Fibroblast of upper back skin (primary cell): ENCODE measurements around the gene SPATS2.

Experiments used
- DNase-seq: peaks from one replicate; pipeline ENCODE4 v3.0.0-alpha.2; 2013

The SPATS2 gene

GRCh38 chr12:49543914-49544815 is 176.9 kb downstream of the SPATS2 start:
- DNase-seq, result no peak

GRCh38 chr12:49545815-49546214 is 178.6 kb downstream of the SPATS2 start:
- no peak for DNase-seq

GRCh38 chr12:49546481-49546880 is 179.2 kb downstream of the SPATS2 start:
- DNase-seq, result no peak

- no peak for DNase-seq
These were observed 179.9 kb downstream of the SPATS2 start for GRCh38 chr12:49547090-49547690.

GRCh38 chr12:49548481-49548821 is 181.2 kb downstream of the SPATS2 start:
- DNase-seq, result no peak

- peak; percentile 18 for DNase-seq
These were observed 181.8 kb downstream of the SPATS2 start for GRCh38 chr12:49548822-49549648.

- no peak for DNase-seq
These were observed 182.8 kb downstream of the SPATS2 start for GRCh38 chr12:49549735-49550692.

GRCh38 chr12:49550693-49551252 is 183.5 kb downstream of the SPATS2 start:
- no peak for DNase-seq

GRCh38 chr12:49552014-49552413 is 184.8 kb downstream of the SPATS2 start:
- DNase-seq, result no peak

- DNase-seq, result no peak
These were observed 185.2 kb downstream of the SPATS2 start for GRCh38 chr12:49552425-49552824.

- no peak for DNase-seq
These were observed 185.6 kb downstream of the SPATS2 start for GRCh38 chr12:49552899-49553298.

- no peak for DNase-seq
These were observed 186.3 kb downstream of the SPATS2 start for GRCh38 chr12:49553512-49554088.

- no peak for DNase-seq
These were observed 187.0 kb downstream of the SPATS2 start for GRCh38 chr12:49554266-49554665.

- DNase-seq, result no peak
These were observed 188.5 kb downstream of the SPATS2 start for GRCh38 chr12:49555631-49556390.

- no peak for DNase-seq
These were observed 189.3 kb downstream of the SPATS2 start for GRCh38 chr12:49556391-49557186.

GRCh38 chr12:49557187-49557916 is 190.1 kb downstream of the SPATS2 start:
- no peak for DNase-seq

GRCh38 chr12:49557917-49558215 is 190.6 kb downstream of the SPATS2 start:
- no peak for DNase-seq

GRCh38 chr12:49558526-49558925 is 191.3 kb downstream of the SPATS2 start:
- no peak for DNase-seq

GRCh38 chr12:49559011-49559675 is 191.9 kb downstream of the SPATS2 start:
- DNase-seq, result no peak
